MCF 10A (cell line): ENCODE measurements around the gene PER2. TPM values are rescaled to one million over a fixed set of nuclear protein-coding genes. Genes with fewer than 3 reads are reported as not detected.
"Not testable (repeated sequence)": the region's sequence is repeated elsewhere in the genome, so short reads cannot be mapped to it uniquely, and the experiment has no call there.

Experiments
- BruUV-seq: library from RNA; stranded (reverse); fragments of 400-500 nt; replicated peaks from 2 replicates; lab custom pipeline; 2021; lab: Mats Ljungman, UMichigan
- CTCF ChIA-PET: fragments of 300-600 bp; sonication (Branson Sonifier 250); formaldehyde crosslinking; extraction: SDS; loops from one replicate; lab custom pipeline; 2021; ENCODE audit warnings: antibody characterized with exemption, inconsistent platforms; lab: Yijun Ruan, JAX
- POLR2A ChIA-PET: fragments of 300-600, 350-650 bp; sonication (Branson Sonifier 250); formaldehyde crosslinking; extraction: SDS; loops from one replicate; lab custom pipeline; 2020; ENCODE audit warnings: antibody characterized with exemption, inconsistent platforms; lab: Yijun Ruan, JAX
- DNase-seq: peaks from one replicate; pipeline ENCODE4 v3.0.0-alpha.2; 2018; ENCODE audit not compliant: unreplicated experiment
- H3K27ac Mint-ChIP-seq: one replicate; pipeline ENCODE4 v1.8.0; 2022; ENCODE audit warnings: mild to moderate bottlenecking, low read depth, mixed read lengths; ENCODE audit not compliant: unreplicated experiment
- H3K27me3 Mint-ChIP-seq: one replicate; pipeline ENCODE4 v1.8.0; 2022; ENCODE audit warnings: mixed read lengths; ENCODE audit not compliant: insufficient read depth, unreplicated experiment
- H3K36me3 Mint-ChIP-seq: one replicate; pipeline ENCODE4 v1.8.0; 2022; ENCODE audit warnings: mild to moderate bottlenecking, moderate library complexity, mixed read lengths; ENCODE audit not compliant: insufficient read depth, unreplicated experiment
- H3K4me1 Mint-ChIP-seq: one replicate; pipeline ENCODE4 v1.8.0; 2022; ENCODE audit warnings: mixed read lengths; ENCODE audit not compliant: insufficient read depth, unreplicated experiment
- H3K4me3 Mint-ChIP-seq: one replicate; pipeline ENCODE4 v1.8.0; 2022; ENCODE audit warnings: mild to moderate bottlenecking, moderate library complexity, mixed read lengths; ENCODE audit not compliant: unreplicated experiment
- H3K9me3 Mint-ChIP-seq: one replicate; pipeline ENCODE4 v1.8.0; 2022; ENCODE audit warnings: mixed read lengths; ENCODE audit not compliant: unreplicated experiment
- CTCF ChIP-seq: fragments of 200-600 bp; IDR thresholded peaks from one replicate; pipeline ENCODE4 v1.8.0; 2022; ENCODE audit warnings: antibody characterized with exemption, mild to moderate bottlenecking; ENCODE audit not compliant: unreplicated experiment
- intact Hi-C: fragments of 100-400 bp; cut with micrococcal nuclease; formaldehyde crosslinking; loops from 2 replicates; pipeline ENCODE4 v1.14.1; 2022
- total RNA-seq: library from RNA; stranded (reverse); gene quantifications from 2 replicates; pipeline ENCODE4 v1.2.3, GENCODE V29; 2022

The PER2 gene
- total RNA-seq, 1 experiment from 2014 or later, result 8.9 TPM

GRCh38 chr2:238279324-238279682, 9.1 kb downstream of the PER2 start:
- no peak for DNase-seq
- H3K27me3 Mint-ChIP-seq, result no peaks in the 10 kb centered on the region
- H3K36me3 Mint-ChIP-seq, result peaks cover 36% of the 10 kb centered on the region
- H3K4me3 Mint-ChIP-seq, result no peak overlapping the region
- ChIA-PET POLR2A (interaction anchor here (0.6 to 1.1 kb wide), 3 partner anchors 9 to 1180 kb away, joined by 3 to 4 read pairs (median 3); partner anchors contain the start of gene PER2), CTCF (no interaction called here)
- no peaks in the 10 kb centered on the region for H3K9me3 Mint-ChIP-seq
- H3K27ac Mint-ChIP-seq, result no peak overlapping the region
- peaks cover 15% of the 10 kb centered on the region for H3K4me1 Mint-ChIP-seq
- intact Hi-C loops, result no loop called here
- no peak for TF ChIP-seq CTCF
- no TSS peak for BruUV-seq

- TF ChIP-seq CTCF, result no peak
- Mint-ChIP-seq H3K27ac (no peak overlapping the region), H3K4me3 (no peak overlapping the region), H3K36me3 (peaks cover 42% of the 10 kb centered on the region), H3K27me3 (no peaks in the 10 kb centered on the region), H3K9me3 (no peaks in the 10 kb centered on the region), H3K4me1 (peaks cover 14% of the 10 kb centered on the region)
- intact Hi-C loops, result no loop called here
- no peak for DNase-seq
- no TSS peak for BruUV-seq
- CTCF ChIA-PET, result interaction anchor here (0.7 to 1.2 kb wide), 5 partner anchors 9 to 123 kb away, joined by 3 to 6 read pairs (median 3); no protein-coding TSS in a partner anchor
- POLR2A ChIA-PET, result interaction anchor here (0.6 to 1.1 kb wide), 4 partner anchors 10 to 1179 kb away, joined by 3 to 4 read pairs (median 3); partner anchors contain the start of gene PER2
Measured at GRCh38 chr2:238278626-238279323, 9.6 kb downstream of the PER2 start.

- no peak for TF ChIP-seq CTCF
- H3K27me3 Mint-ChIP-seq, result no peaks in the 10 kb centered on the region
- POLR2A ChIA-PET, result no interaction called here
- no TSS peak for BruUV-seq
- H3K4me3 Mint-ChIP-seq, result no peak overlapping the region
- CTCF ChIA-PET, result interaction anchor here (1.1 to 1.2 kb wide), 2 partner anchors 14 to 61 kb away, joined by 4 to 6 read pairs; no protein-coding TSS in a partner anchor
- peaks cover 53% of the 10 kb centered on the region for H3K36me3 Mint-ChIP-seq
- intact Hi-C loops, result no loop called here
- H3K9me3 Mint-ChIP-seq, result no peaks in the 10 kb centered on the region
- no peak overlapping the region for H3K27ac Mint-ChIP-seq
- no peak for DNase-seq
- H3K4me1 Mint-ChIP-seq, result peaks cover 5% of the 10 kb centered on the region
Measured at GRCh38 chr2:238277695-238278094, 10.7 kb downstream of the PER2 start.

- no peaks in the 10 kb centered on the region for H3K27me3 Mint-ChIP-seq
- peaks cover 82% of the 10 kb centered on the region for H3K36me3 Mint-ChIP-seq
- POLR2A ChIA-PET, result interaction anchor here (1.4 to 1.8 kb wide), 4 partner anchors 11 to 410 kb away, joined by 4 to 7 read pairs (median 5); partner anchors contain the start of gene PER2
- intact Hi-C loops, result no loop called here
- no peaks in the 10 kb centered on the region for H3K4me1 Mint-ChIP-seq
- no peaks in the 10 kb centered on the region for H3K9me3 Mint-ChIP-seq
- DNase-seq, result no peak
- H3K27ac Mint-ChIP-seq, result no peak overlapping the region
- no peak overlapping the region for H3K4me3 Mint-ChIP-seq
- no TSS peak for BruUV-seq
- CTCF ChIA-PET, result interaction anchor here (0.7 to 1.9 kb wide), 3 partner anchors 10 to 159 kb away, joined by 3 to 9 read pairs (median 4); no protein-coding TSS in a partner anchor
- no peak for TF ChIP-seq CTCF
Measured at GRCh38 chr2:238274152-238274865, 14.1 kb downstream of the PER2 start.

- POLR2A ChIA-PET, result interaction anchor here (0.9 to 1.8 kb wide), 3 partner anchors 12 to 17 kb away, joined by 3 to 5 read pairs (median 5); no protein-coding TSS in a partner anchor
- H3K27ac Mint-ChIP-seq, result peak overlapping the region; percentile 33
- H3K27me3 Mint-ChIP-seq, H3K9me3 Mint-ChIP-seq, BruUV-seq, intact Hi-C loops, DNase-seq, H3K4me3 Mint-ChIP-seq, H3K4me1 Mint-ChIP-seq: not testable (repeated sequence)
- CTCF ChIA-PET, result interaction anchor here (1.6 kb wide), 1 partner anchor 10 kb away, joined by 7 read pairs; no protein-coding TSS in a partner anchor
- H3K36me3 Mint-ChIP-seq, result peaks cover 85% of the 10 kb centered on the region
Measured at GRCh38 chr2:238273433-238273832, 15.0 kb downstream of the PER2 start.
